Caco-2 (cell line): ENCODE results near the gene DNM1L. TPM values are rescaled to one million over a fixed set of nuclear protein-coding genes. Genes with fewer than 3 reads are reported as not detected.

Experiments
- BruUV-seq: library from RNA; stranded (reverse); fragments of 400-500 nt; replicated peaks from 2 replicates; lab custom pipeline; 2021; lab: Mats Ljungman, UMichigan
- CTCF ChIA-PET: fragments of 300-600 bp; sonication (Branson Sonifier 250); formaldehyde crosslinking; loops from one replicate; lab custom pipeline; 2022; ENCODE audit warnings: antibody characterized with exemption; lab: Charles Lee
- POLR2A ChIA-PET: fragments of 300-600 bp; sonication (Branson Sonifier 250); formaldehyde crosslinking; loops from one replicate; lab custom pipeline; 2022; ENCODE audit warnings: antibody characterized with exemption; lab: Charles Lee
- DNase-seq, 2 experiments: peaks; one replicate each; pipeline versions ENCODE4 v3.0.0 to v3.0.0-alpha.2; 2020 to 2022
- H3K27me3 ChIP-seq: replicated peaks from 2 replicates; pipeline ENCODE4 v1.6.0; 2011; ENCODE audit warnings: low read length; ENCODE audit not compliant: control insufficient read depth, insufficient read depth
- H3K36me3 ChIP-seq: 2 replicates; pipeline ENCODE4 v1.5.1; 2011; ENCODE audit warnings: low read length; ENCODE audit not compliant: control insufficient read depth, insufficient read depth
- H3K4me1 ChIP-seq: fragments of 250-450 bp; sonication (Bioruptor Pico); 2 replicates; pipeline ENCODE4 v1.5.1; 2020; ENCODE audit warnings: mild to moderate bottlenecking
- H3K4me3 ChIP-seq: 2 replicates; pipeline ENCODE4 v1.5.1; 2011; ENCODE audit warnings: low read depth, mild to moderate bottlenecking, control low read depth, low read length
- H3K9me3 ChIP-seq: fragments of 250-450 bp; sonication (Bioruptor Pico); 2 replicates; pipeline ENCODE4 v1.5.1; 2020; ENCODE audit warnings: mild to moderate bottlenecking, moderate library complexity
- H3K27ac Mint-ChIP-seq: one replicate; pipeline ENCODE4 v1.8.0; 2022; ENCODE audit warnings: mixed read lengths; ENCODE audit not compliant: unreplicated experiment
- H3K27me3 Mint-ChIP-seq: one replicate; pipeline ENCODE4 v1.8.0; 2022; ENCODE audit warnings: mixed read lengths; ENCODE audit not compliant: insufficient read depth, unreplicated experiment
- H3K36me3 Mint-ChIP-seq: one replicate; pipeline ENCODE4 v1.8.0; 2022; ENCODE audit warnings: mild to moderate bottlenecking, mixed read lengths; ENCODE audit not compliant: insufficient read depth, unreplicated experiment
- H3K4me1 Mint-ChIP-seq: one replicate; pipeline ENCODE4 v1.8.0; 2022; ENCODE audit warnings: low read depth, mixed read lengths; ENCODE audit not compliant: unreplicated experiment
- H3K4me3 Mint-ChIP-seq: one replicate; pipeline ENCODE4 v1.8.0; 2022; ENCODE audit warnings: mild to moderate bottlenecking, moderate library complexity, mixed read lengths; ENCODE audit not compliant: unreplicated experiment
- H3K9me3 Mint-ChIP-seq: one replicate; pipeline ENCODE4 v1.8.0; 2022; ENCODE audit warnings: mixed read lengths; ENCODE audit not compliant: unreplicated experiment
- intact Hi-C: fragments of 100-400 bp; cut with micrococcal nuclease; formaldehyde crosslinking; loops from one replicate; pipeline ENCODE4 v1.10.0; 2022; ENCODE audit not compliant: unreplicated experiment
- total RNA-seq: library from RNA; stranded (reverse); gene quantifications from 2 replicates; pipeline ENCODE4 v1.2.3, GENCODE V29; 2022
- TF ChIP-seq, protein P1 (sequence below), 2 experiments: fragments of 200-600 bp in 1 of 2; IDR thresholded peaks; 1 replicate in 1 of 2; 2 replicates in 1 of 2; pipeline versions ENCODE4 v1.5.1 to v1.8.0; 2011 to 2022; ENCODE audit warnings: antibody characterized with exemption in 1 of 2, control low read depth in 1 of 2, inconsistent platforms in 1 of 2, low read depth in 1 of 2, low read length in 1 of 2, mild to moderate bottlenecking in 1 of 2, moderate library complexity in 1 of 2; ENCODE audit not compliant: insufficient read depth in 1 of 2, severe bottlenecking in 1 of 2, unreplicated experiment in 1 of 2

The DNM1L gene
- total RNA-seq, 1 experiment from 2014 or later, result 136 TPM

GRCh38 chr12:32789916-32790315 lies 110.8 kb downstream of the DNM1L start:
- Mint-ChIP-seq H3K27ac (no peak overlapping the region), H3K9me3 (no peaks in the 10 kb centered on the region), H3K36me3 (peaks cover 100% of the 10 kb centered on the region), H3K4me1 (peaks cover 4% of the 10 kb centered on the region), H3K27me3 (no peaks in the 10 kb centered on the region), H3K4me3 (no peak overlapping the region)
- no peaks in the 10 kb centered on the region for H3K9me3 ChIP-seq
- CTCF ChIA-PET, result interaction anchor here (0.6 kb wide), 1 partner anchor 34 kb away, joined by 3 read pairs; the partner anchor contains the start of gene YARS2
- POLR2A ChIA-PET, result no interaction called here
- H3K4me1 ChIP-seq, result no peaks in the 10 kb centered on the region
- no peak for DNase-seq
- H3K27me3 ChIP-seq, result no peaks in the 10 kb centered on the region
- intact Hi-C loops, result no loop called here
- H3K4me3 ChIP-seq, result no peak overlapping the region
- BruUV-seq, result no TSS peak
- TF ChIP-seq, protein P1, sequence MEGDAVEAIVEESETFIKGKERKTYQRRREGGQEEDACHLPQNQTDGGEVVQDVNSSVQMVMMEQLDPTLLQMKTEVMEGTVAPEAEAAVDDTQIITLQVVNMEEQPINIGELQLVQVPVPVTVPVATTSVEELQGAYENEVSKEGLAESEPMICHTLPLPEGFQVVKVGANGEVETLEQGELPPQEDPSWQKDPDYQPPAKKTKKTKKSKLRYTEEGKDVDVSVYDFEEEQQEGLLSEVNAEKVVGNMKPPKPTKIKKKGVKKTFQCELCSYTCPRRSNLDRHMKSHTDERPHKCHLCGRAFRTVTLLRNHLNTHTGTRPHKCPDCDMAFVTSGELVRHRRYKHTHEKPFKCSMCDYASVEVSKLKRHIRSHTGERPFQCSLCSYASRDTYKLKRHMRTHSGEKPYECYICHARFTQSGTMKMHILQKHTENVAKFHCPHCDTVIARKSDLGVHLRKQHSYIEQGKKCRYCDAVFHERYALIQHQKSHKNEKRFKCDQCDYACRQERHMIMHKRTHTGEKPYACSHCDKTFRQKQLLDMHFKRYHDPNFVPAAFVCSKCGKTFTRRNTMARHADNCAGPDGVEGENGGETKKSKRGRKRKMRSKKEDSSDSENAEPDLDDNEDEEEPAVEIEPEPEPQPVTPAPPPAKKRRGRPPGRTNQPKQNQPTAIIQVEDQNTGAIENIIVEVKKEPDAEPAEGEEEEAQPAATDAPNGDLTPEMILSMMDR (IDR thresholded peaks at IDR 0.05; ENCODE audit: insufficient read depth in 1 of 2, low read depth in 1 of 2, low read length in 1 of 2, severe bottlenecking in 1 of 2, unreplicated experiment in 1 of 2), result no peak
- peaks cover 5% of the 10 kb centered on the region for H3K36me3 ChIP-seq

- Mint-ChIP-seq H3K9me3 (no peaks in the 10 kb centered on the region), H3K27ac (no peak overlapping the region), H3K4me1 (peaks cover 4% of the 10 kb centered on the region), H3K27me3 (no peaks in the 10 kb centered on the region), H3K36me3 (peaks cover 98% of the 10 kb centered on the region), H3K4me3 (no peak overlapping the region)
- Histone ChIP-seq H3K27me3 (no peaks in the 10 kb centered on the region), H3K9me3 (no peaks in the 10 kb centered on the region), H3K4me1 (no peaks in the 10 kb centered on the region), H3K36me3 (peaks cover 8% of the 10 kb centered on the region), H3K4me3 (no peak overlapping the region)
- ChIA-PET POLR2A (interaction anchor here (0.6 kb wide), 1 partner anchor 118 kb away, joined by 3 read pairs; no protein-coding TSS in a partner anchor), CTCF (no interaction called here)
- TF ChIP-seq, protein P1 (IDR thresholded peaks at IDR 0.05; ENCODE audit: insufficient read depth in 1 of 2, low read depth in 1 of 2, low read length in 1 of 2, severe bottlenecking in 1 of 2, unreplicated experiment in 1 of 2), result no peak
- BruUV-seq, result no TSS peak
- DNase-seq, result no peak
- intact Hi-C loops, result no loop called here
Observed at GRCh38 chr12:32794281-32794680, 115.2 kb downstream of the DNM1L start.

Other genes starting within 250 kb of the DNM1L start
- 48.7 and 56.6 TPM in 2 replicates for gene YARS2, start 76.6 kb downstream of the DNM1L start, total RNA-seq
- gene PKP2, start 217.5 kb downstream of the DNM1L start, total RNA-seq, result 249 and 275 TPM in 2 replicates